D721Med (cell line): ENCODE measurements around the gene ARHGAP6.
"Not testable (repeated sequence)": the region's sequence is repeated elsewhere in the genome, so short reads cannot be mapped to it uniquely, and the experiment has no call there.

Experiments
- DNase-seq: peaks from one replicate; pipeline ENCODE4 v3.0.0; 2011; ENCODE audit warnings: low spot score; ENCODE audit not compliant: insufficient read length
- FAIRE-seq: peaks from 2 replicates; lab custom pipeline; 2011; peaks lifted over from hg19 to GRCh38; lab: Jason Lieb, UNC
- CTCF ChIP-seq: IDR thresholded peaks from 2 replicates; pipeline ENCODE4 v1.5.1; 2012; ENCODE audit warnings: mild to moderate bottlenecking, control low read depth; ENCODE audit not compliant: insufficient read depth; ENCODE audit errors: missing control alignments

ARHGAP6 gene

GRCh38 chrX:11129534-11130105, 536.1 kb downstream of the ARHGAP6 start:
- FAIRE-seq: no peak
- no peak for TF ChIP-seq CTCF
- no peak for DNase-seq

- no peak for DNase-seq
- FAIRE-seq: no peak
- no peak for TF ChIP-seq CTCF
These were observed 540.7 kb downstream of the ARHGAP6 start for GRCh38 chrX:11125060-11125459.

GRCh38 chrX:11124112-11124511, 541.6 kb downstream of the ARHGAP6 start:
- FAIRE-seq: peak; percentile 53
- TF ChIP-seq CTCF: no peak
- DNase-seq: no peak

GRCh38 chrX:11123087-11123486, 542.6 kb downstream of the ARHGAP6 start:
- not testable (repeated sequence) for FAIRE-seq, DNase-seq

- DNase-seq (no peak), FAIRE-seq (no peak)
- no peak for TF ChIP-seq CTCF
These were observed 546.3 kb downstream of the ARHGAP6 start for GRCh38 chrX:11119313-11119943.

GRCh38 chrX:11117745-11118144, 548.0 kb downstream of the ARHGAP6 start:
- DNase-seq: no peak
- FAIRE-seq: no peak
- TF ChIP-seq CTCF: no peak

- FAIRE-seq (no peak), DNase-seq (no peak)
- no peak for TF ChIP-seq CTCF
These were observed 552.0 kb downstream of the ARHGAP6 start for GRCh38 chrX:11113731-11114130.
